Parathyroid adenoma (tissue), 2 donors: ENCODE data around the gene GRAMD4.

ENCODE experiments used
- H2AFZ ChIP-seq: fragments of 300-600 bp; sonication (generic); one replicate; pipeline ENCODE4 v1.7.0; 2017; ENCODE audit warnings: antibody characterized with exemption, mild to moderate bottlenecking
- H3K27ac ChIP-seq: fragments of 300-600 bp; sonication (generic); one replicate; pipeline ENCODE4 v1.7.0; 2017
- H3K27me3 ChIP-seq: fragments of 300-600 bp; sonication (generic); one replicate; pipeline ENCODE4 v1.7.0; 2017; ENCODE audit warnings: low read length; ENCODE audit not compliant: control insufficient read depth, insufficient read depth
- H3K36me3 ChIP-seq: fragments of 300-600 bp; sonication (generic); one replicate; pipeline ENCODE4 v1.7.0; 2017; ENCODE audit warnings: low read length; ENCODE audit not compliant: control insufficient read depth, insufficient read depth
- H3K4me1 ChIP-seq: fragments of 300-600 bp; sonication (generic); one replicate; pipeline ENCODE4 v1.7.0; 2017; ENCODE audit warnings: control low read depth
- H3K4me2 ChIP-seq: fragments of 300-600 bp; sonication (generic); one replicate; pipeline ENCODE4 v1.7.0; 2017; ENCODE audit warnings: low read length
- H3K4me3 ChIP-seq: fragments of 300-600 bp; sonication (generic); one replicate; pipeline ENCODE4 v1.7.0; 2017; ENCODE audit warnings: low read depth, low read length
- H3K79me2 ChIP-seq: fragments of 300-600 bp; sonication (generic); one replicate; pipeline ENCODE4 v1.7.0; 2017; ENCODE audit warnings: control low read depth
- H3K9ac ChIP-seq: fragments of 300-600 bp; sonication (generic); one replicate; pipeline ENCODE4 v1.7.0; 2017; ENCODE audit warnings: mild to moderate bottlenecking
- H3K9me3 ChIP-seq: fragments of 300-600 bp; sonication (generic); one replicate; pipeline ENCODE4 v1.7.0; 2017; ENCODE audit warnings: low read length; ENCODE audit not compliant: control insufficient read depth
- CTCF ChIP-seq: fragments of 300-600 bp; sonication (generic); IDR thresholded peaks from one replicate; pipeline ENCODE4 v1.7.0; 2017; ENCODE audit warnings: antibody characterized with exemption, mild to moderate bottlenecking
- donor health status: primary hyperparathyroidism.

GRAMD4 gene

DNA sequence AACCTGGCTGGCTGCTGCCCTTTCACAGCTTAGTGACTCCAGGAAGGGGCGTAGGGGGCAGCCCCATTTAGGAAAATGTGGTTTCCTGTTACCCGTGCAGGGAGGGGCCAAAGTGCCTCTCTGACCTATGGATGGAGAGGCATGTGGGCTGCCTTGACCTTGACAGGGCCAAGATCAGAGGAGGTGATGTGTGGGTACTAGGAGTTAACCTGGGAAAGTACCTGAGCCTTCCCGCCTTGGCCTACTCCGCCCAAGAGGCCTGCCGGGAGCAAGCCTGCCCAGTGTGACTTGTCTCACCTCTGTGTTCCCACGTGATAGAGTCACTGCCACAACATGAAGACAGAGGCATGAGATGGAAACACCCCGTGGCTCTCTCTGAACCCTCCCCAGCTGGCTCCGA lies 33.4 kb downstream of the GRAMD4 start:
- Histone ChIP-seq H2AFZ (no peak overlapping the region), H3K36me3 (no peaks in the 10 kb centered on the region), H3K27ac (no peak overlapping the region), H3K79me2 (no peaks in the 10 kb centered on the region), H3K9me3 (no peaks in the 10 kb centered on the region), H3K4me3 (no peak overlapping the region), H3K4me2 (no peak overlapping the region), H3K9ac (no peak overlapping the region), H3K27me3 (no peaks in the 10 kb centered on the region), H3K4me1 (no peaks in the 10 kb centered on the region)
- TF ChIP-seq CTCF = no peak

DNA sequence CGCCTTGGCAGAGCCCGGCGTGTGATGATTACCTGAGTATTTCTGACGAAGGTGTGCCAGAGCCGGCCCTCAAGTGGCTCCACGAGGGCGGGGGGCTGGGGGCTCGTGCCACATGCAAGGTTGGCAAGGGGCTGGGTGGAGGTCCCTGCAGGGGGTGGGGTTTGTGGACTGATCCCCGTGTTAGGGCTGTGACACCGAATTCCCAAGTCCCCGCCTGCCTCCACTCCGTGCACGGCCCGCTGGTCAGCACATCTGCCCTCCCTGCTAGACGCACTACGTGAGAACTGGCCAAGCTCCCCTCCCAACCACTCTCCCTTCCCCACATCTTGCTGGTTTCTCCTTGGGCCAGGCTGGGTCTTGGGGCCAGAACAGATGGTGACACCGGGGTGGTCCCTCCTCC lies 34.2 kb downstream of the GRAMD4 start:
- Histone ChIP-seq H3K79me2 (no peaks in the 10 kb centered on the region), H2AFZ (no peak overlapping the region), H3K4me2 (no peak overlapping the region), H3K9ac (no peak overlapping the region), H3K9me3 (no peaks in the 10 kb centered on the region), H3K27me3 (no peaks in the 10 kb centered on the region), H3K4me3 (no peak overlapping the region), H3K27ac (no peak overlapping the region), H3K4me1 (no peaks in the 10 kb centered on the region), H3K36me3 (no peaks in the 10 kb centered on the region)
- TF ChIP-seq CTCF = no peak

GRCh38 chr22:46654927-46655595 lies 34.9 kb downstream of the GRAMD4 start:
- no peaks in the 10 kb centered on the region for H3K27me3 ChIP-seq
- TF ChIP-seq CTCF = no peak

GRCh38 chr22:46655861-46656608 lies 35.8 kb downstream of the GRAMD4 start:
- Histone ChIP-seq H3K4me3 (no peak overlapping the region), H3K9ac (no peak overlapping the region), H3K27me3 (no peaks in the 10 kb centered on the region), H3K36me3 (no peaks in the 10 kb centered on the region), H3K4me1 (peaks cover 4% of the 10 kb centered on the region), H2AFZ (no peak overlapping the region), H3K27ac (no peak overlapping the region), H3K79me2 (no peaks in the 10 kb centered on the region), H3K9me3 (no peaks in the 10 kb centered on the region), H3K4me2 (no peak overlapping the region)
- TF ChIP-seq CTCF = no peak

More at GRCh38 chr22:46654927-46655595, 34.9 kb downstream of the GRAMD4 start:
- Histone ChIP-seq H2AFZ (no peak overlapping the region), H3K27ac (no peak overlapping the region), H3K9ac (no peak overlapping the region), H3K4me2 (no peak overlapping the region), H3K4me3 (no peak overlapping the region), H3K9me3 (no peaks in the 10 kb centered on the region), H3K36me3 (no peaks in the 10 kb centered on the region), H3K79me2 (no peaks in the 10 kb centered on the region), H3K4me1 (no peaks in the 10 kb centered on the region)
